PC-9 (cell line): ENCODE data around the gene EFHC1. TPM values are rescaled to one million over a fixed set of nuclear protein-coding genes. Genes with fewer than 3 reads are reported as not detected.

Experiments used
- BruUV-seq: library from RNA; stranded (reverse); fragments of 400-500 nt; replicated peaks from 2 replicates; lab custom pipeline; 2021; lab: Mats Ljungman, UMichigan
- CTCF ChIA-PET: fragments of 300-600 bp; sonication (Branson Sonifier 250); formaldehyde crosslinking; loops from one replicate; lab custom pipeline; 2022; ENCODE audit warnings: antibody characterized with exemption; lab: Charles Lee
- POLR2A ChIA-PET: fragments of 300-600 bp; sonication (Branson Sonifier 250); formaldehyde crosslinking; loops from one replicate; lab custom pipeline; 2022; ENCODE audit warnings: antibody characterized with exemption; ENCODE audit not compliant: unreplicated experiment; lab: Charles Lee
- DNase-seq, 2 experiments: peaks; one replicate each; pipeline versions ENCODE4 v3.0.0 to v3.0.0-alpha.2; 2015 to 2022; ENCODE audit warnings: mixed read lengths in 1 of 2
- H2AFZ ChIP-seq: fragments of 200-600 bp; sonication (generic); 2 replicates; pipeline ENCODE4 v1.8.1; 2017; ENCODE audit warnings: antibody characterized with exemption
- H3F3A ChIP-seq: fragments of 200-600 bp; sonication (generic); 2 replicates; pipeline ENCODE4 v1.8.1; 2017; ENCODE audit warnings: antibody characterized with exemption, mild to moderate bottlenecking, low read depth; ENCODE audit not compliant: insufficient read depth
- H3K27ac ChIP-seq: fragments of 200-600 bp; sonication (generic); 2 replicates; pipeline ENCODE4 v1.6.1; 2016; ENCODE audit warnings: mixed run types
- H3K27me3 ChIP-seq: fragments of 200-600 bp; sonication (generic); 2 replicates; pipeline ENCODE4 v1.6.1; 2016; ENCODE audit warnings: low read depth, mixed run types; ENCODE audit not compliant: insufficient read depth
- H3K36me3 ChIP-seq: fragments of 200-600 bp; sonication (generic); 2 replicates; pipeline ENCODE4 v1.6.1; 2016; ENCODE audit warnings: low read depth, mixed run types
- H3K4me1 ChIP-seq: fragments of 200-600 bp; sonication (generic); replicated peaks from 2 replicates; pipeline ENCODE4 v1.6.1; 2016; ENCODE audit warnings: mixed run types; ENCODE audit not compliant: insufficient read depth
- H3K4me2 ChIP-seq: fragments of 200-600 bp; sonication (generic); 2 replicates; pipeline ENCODE4 v1.6.1; 2017; ENCODE audit warnings: mixed run types
- H3K4me3 ChIP-seq: fragments of 200-600 bp; sonication (generic); 2 replicates; pipeline ENCODE4 v1.6.1; 2016; ENCODE audit warnings: mixed run types
- H3K79me2 ChIP-seq: fragments of 200-600 bp; sonication (generic); 2 replicates; pipeline ENCODE4 v1.6.1; 2017; ENCODE audit warnings: low read depth, mixed run types
- H3K9me2 ChIP-seq: fragments of 200-600 bp; sonication (generic); 2 replicates; pipeline ENCODE4 v1.8.1; 2017; ENCODE audit warnings: mild to moderate bottlenecking; ENCODE audit not compliant: insufficient read depth
- H3K9me3 ChIP-seq: fragments of 200-600 bp; sonication (generic); 2 replicates; pipeline ENCODE4 v1.8.1; 2016; ENCODE audit warnings: low read depth; ENCODE audit not compliant: insufficient read depth
- H4K20me1 ChIP-seq: fragments of 200-600 bp; sonication (generic); 2 replicates; pipeline ENCODE4 v1.8.1; 2017; ENCODE audit not compliant: insufficient read depth
- EZH2 ChIP-seq: fragments of 200-600 bp; sonication (generic); IDR thresholded peaks from 2 replicates; pipeline ENCODE4 v1.8.0; 2017; ENCODE audit warnings: antibody characterized with exemption, low read depth
- intact Hi-C: fragments of 100-400 bp; cut with micrococcal nuclease; formaldehyde crosslinking; loops from one replicate; pipeline ENCODE4 v1.10.0; 2022; ENCODE audit not compliant: unreplicated experiment
- total RNA-seq: library from RNA; stranded (reverse); gene quantifications from 2 replicates; pipeline ENCODE4 v1.2.3, GENCODE V29; 2021
- TF ChIP-seq, protein P1 (sequence below): fragments of 200-600 bp; sonication (generic); conservative IDR thresholded peaks from 2 replicates; pipeline ENCODE4 v1.6.1; 2017; ENCODE audit warnings: mixed run types, antibody characterized with exemption, mild to moderate bottlenecking, moderate library complexity

EFHC1 gene
- total RNA-seq, 1 experiment from 2014 or later = 45.0 TPM

DNA sequence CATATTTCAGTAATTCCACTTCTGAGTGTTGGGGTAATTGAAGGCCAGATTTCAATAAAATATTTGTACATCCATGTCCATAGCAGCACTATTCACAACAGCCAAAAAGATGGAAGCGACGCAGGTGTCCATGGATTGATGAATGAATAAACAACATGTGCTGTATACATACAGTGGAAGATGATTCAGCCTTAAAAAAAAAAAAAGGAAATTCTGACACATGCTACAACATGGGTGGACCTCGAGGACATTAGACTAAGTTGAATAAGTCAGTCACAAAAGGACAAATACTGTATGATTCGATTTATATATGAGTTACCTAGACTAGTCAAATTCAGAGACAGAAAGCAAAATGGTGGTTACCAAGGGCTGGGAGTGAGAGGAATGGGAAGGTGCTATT is 99.5 kb downstream of the EFHC1 start:
- H3K27me3 ChIP-seq = no peaks in the 10 kb centered on the region
- peaks cover 21% of the 10 kb centered on the region; the same call in 1 of the 2 replicates for H3F3A ChIP-seq
- ChIA-PET POLR2A (no interaction called here), CTCF (no interaction called here)
- no peaks in the 10 kb centered on the region for H4K20me1 ChIP-seq
- no peaks in the 10 kb centered on the region for H3K9me3 ChIP-seq
- BruUV-seq = no TSS peak
- H3K36me3 ChIP-seq = no peaks in the 10 kb centered on the region
- H3K27ac ChIP-seq = no peak overlapping the region
- no peak overlapping the region for H2AFZ ChIP-seq
- intact Hi-C loops = no loop called here
- no peak overlapping the region for H3K4me3 ChIP-seq
- H3K9me2 ChIP-seq = no peaks in the 10 kb centered on the region
- no peaks in the 10 kb centered on the region for H3K79me2 ChIP-seq
- DNase-seq = no peak
- H3K4me1 ChIP-seq = peaks cover 42% of the 10 kb centered on the region
- TF ChIP-seq EZH2 = no peak
- TF ChIP-seq, protein P1, sequence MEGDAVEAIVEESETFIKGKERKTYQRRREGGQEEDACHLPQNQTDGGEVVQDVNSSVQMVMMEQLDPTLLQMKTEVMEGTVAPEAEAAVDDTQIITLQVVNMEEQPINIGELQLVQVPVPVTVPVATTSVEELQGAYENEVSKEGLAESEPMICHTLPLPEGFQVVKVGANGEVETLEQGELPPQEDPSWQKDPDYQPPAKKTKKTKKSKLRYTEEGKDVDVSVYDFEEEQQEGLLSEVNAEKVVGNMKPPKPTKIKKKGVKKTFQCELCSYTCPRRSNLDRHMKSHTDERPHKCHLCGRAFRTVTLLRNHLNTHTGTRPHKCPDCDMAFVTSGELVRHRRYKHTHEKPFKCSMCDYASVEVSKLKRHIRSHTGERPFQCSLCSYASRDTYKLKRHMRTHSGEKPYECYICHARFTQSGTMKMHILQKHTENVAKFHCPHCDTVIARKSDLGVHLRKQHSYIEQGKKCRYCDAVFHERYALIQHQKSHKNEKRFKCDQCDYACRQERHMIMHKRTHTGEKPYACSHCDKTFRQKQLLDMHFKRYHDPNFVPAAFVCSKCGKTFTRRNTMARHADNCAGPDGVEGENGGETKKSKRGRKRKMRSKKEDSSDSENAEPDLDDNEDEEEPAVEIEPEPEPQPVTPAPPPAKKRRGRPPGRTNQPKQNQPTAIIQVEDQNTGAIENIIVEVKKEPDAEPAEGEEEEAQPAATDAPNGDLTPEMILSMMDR = no peak
- H3K4me2 ChIP-seq = no peak overlapping the region

GRCh38 chr6:52522151-52522626 is 102.0 kb downstream of the EFHC1 start:
- no TSS peak for BruUV-seq
- CTCF ChIA-PET = no interaction called here
- Histone ChIP-seq H3F3A (peaks cover 21% of the 10 kb centered on the region; the same call in 1 of the 2 replicates), H3K4me3 (no peak overlapping the region), H3K79me2 (no peaks in the 10 kb centered on the region), H3K9me2 (no peaks in the 10 kb centered on the region), H3K4me1 (peaks cover 25% of the 10 kb centered on the region), H3K9me3 (no peaks in the 10 kb centered on the region), H3K27ac (no peak overlapping the region), H3K4me2 (no peak overlapping the region), H3K27me3 (no peaks in the 10 kb centered on the region), H3K36me3 (no peaks in the 10 kb centered on the region), H4K20me1 (no peaks in the 10 kb centered on the region), H2AFZ (no peak overlapping the region)
- no peak for DNase-seq
- TF ChIP-seq, protein P1 = no peak
- no peak for TF ChIP-seq EZH2
- intact Hi-C loops = loop anchor here (2.0 kb wide), 1 partner anchor 17 kb away; no protein-coding TSS in a partner anchor
- POLR2A ChIA-PET = no interaction called here

DNA sequence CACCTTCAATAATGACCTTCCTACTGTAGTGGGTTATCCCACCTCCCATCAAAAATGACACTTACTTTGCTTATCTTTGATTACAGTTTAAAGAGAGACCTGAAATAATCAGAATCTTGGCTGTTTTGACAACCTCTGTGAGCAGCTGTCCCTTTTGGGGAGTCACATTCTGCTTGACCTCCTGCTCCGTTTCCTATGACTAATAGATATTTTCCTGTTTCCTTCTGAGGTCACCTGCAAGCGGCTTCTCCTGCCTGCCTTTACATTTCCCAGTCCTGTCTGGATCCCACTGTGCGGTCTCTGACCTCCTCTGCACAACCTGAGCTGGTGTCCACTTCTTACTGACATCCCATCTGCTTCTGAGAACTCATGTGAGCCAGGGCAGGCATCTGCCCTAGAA is 102.5 kb downstream of the EFHC1 start:
- no peaks in the 10 kb centered on the region for H4K20me1 ChIP-seq
- POLR2A ChIA-PET = no interaction called here

More for the DNA sequence above, 102.5 kb downstream of the EFHC1 start:
- H3F3A ChIP-seq = peaks cover 20% of the 10 kb centered on the region; the same call in 1 of the 2 replicates
- H3K27me3 ChIP-seq = no peaks in the 10 kb centered on the region
- no peak overlapping the region for H3K4me3 ChIP-seq
- CTCF ChIA-PET = no interaction called here
- no peaks in the 10 kb centered on the region for H3K36me3 ChIP-seq
- H2AFZ ChIP-seq = no peak overlapping the region
- TF ChIP-seq, protein P1 = no peak
- TF ChIP-seq EZH2 = no peak
- no peaks in the 10 kb centered on the region for H3K9me2 ChIP-seq
- peaks cover 20% of the 10 kb centered on the region for H3K4me1 ChIP-seq
- H3K9me3 ChIP-seq = no peaks in the 10 kb centered on the region
- no TSS peak for BruUV-seq
- no peak overlapping the region for H3K4me2 ChIP-seq
- intact Hi-C loops = loop anchor here (2.0 kb wide), 1 partner anchor 16 kb away; no protein-coding TSS in a partner anchor
- no peak overlapping the region for H3K27ac ChIP-seq
- no peak for DNase-seq
- H3K79me2 ChIP-seq = no peaks in the 10 kb centered on the region
